Fibroblast of peridontal ligament (primary cell): Measurements from ENCODE around the gene LMAN2L.

ENCODE experiments used
- DNase-seq: peaks from one replicate; pipeline ENCODE4 v3.0.0-alpha.2; 2010; ENCODE audit errors: extremely low read depth

The LMAN2L gene, protein sequence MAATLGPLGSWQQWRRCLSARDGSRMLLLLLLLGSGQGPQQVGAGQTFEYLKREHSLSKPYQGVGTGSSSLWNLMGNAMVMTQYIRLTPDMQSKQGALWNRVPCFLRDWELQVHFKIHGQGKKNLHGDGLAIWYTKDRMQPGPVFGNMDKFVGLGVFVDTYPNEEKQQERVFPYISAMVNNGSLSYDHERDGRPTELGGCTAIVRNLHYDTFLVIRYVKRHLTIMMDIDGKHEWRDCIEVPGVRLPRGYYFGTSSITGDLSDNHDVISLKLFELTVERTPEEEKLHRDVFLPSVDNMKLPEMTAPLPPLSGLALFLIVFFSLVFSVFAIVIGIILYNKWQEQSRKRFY

DNA sequence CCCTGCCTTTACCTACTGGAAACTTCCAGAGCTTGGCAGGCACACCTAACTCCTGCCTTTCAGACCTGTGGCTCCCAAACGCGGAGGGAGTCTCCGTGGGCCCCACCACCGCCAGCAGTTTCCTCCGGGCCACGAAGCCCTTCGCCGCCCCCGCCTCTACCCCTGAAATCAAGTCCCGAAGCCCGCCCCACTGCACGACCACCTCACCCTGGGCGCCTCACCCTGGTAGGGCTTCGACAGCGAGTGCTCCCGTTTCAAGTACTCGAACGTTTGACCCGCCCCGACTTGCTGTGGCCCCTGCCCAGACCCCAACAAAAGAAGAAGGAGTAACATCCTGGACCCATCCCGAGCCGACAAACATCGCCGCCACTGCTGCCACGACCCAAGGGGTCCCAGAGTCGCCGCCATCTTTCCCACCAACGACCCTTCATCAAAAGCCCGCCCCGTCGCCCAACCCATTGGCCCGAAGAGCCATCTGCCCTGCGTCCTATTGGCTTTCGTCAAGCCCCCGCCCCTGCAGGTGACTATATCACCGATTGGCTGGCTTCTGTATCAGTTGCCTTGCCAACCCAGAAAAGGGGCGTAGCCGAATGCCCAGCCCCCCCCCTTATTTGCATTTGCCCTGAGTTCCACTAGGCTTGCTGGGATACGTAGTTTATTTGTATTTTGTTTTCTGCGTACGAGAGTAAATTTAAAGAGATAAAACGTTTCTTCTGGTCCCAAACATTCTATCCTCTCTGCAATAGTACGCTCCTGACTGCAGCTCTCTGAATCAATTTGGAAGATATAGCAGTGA is at the start of gene LMAN2L:
TSS of gene LMAN2L (minus strand) at position 432 of the 796 bp plus-strand sequence. CDS start at position 408, 24 bp downstream.
- peak; percentile 95 for DNase-seq

GRCh38 chr2:96789245-96789617 is 49.4 kb upstream of the LMAN2L start:
- no peak for DNase-seq

DNA sequence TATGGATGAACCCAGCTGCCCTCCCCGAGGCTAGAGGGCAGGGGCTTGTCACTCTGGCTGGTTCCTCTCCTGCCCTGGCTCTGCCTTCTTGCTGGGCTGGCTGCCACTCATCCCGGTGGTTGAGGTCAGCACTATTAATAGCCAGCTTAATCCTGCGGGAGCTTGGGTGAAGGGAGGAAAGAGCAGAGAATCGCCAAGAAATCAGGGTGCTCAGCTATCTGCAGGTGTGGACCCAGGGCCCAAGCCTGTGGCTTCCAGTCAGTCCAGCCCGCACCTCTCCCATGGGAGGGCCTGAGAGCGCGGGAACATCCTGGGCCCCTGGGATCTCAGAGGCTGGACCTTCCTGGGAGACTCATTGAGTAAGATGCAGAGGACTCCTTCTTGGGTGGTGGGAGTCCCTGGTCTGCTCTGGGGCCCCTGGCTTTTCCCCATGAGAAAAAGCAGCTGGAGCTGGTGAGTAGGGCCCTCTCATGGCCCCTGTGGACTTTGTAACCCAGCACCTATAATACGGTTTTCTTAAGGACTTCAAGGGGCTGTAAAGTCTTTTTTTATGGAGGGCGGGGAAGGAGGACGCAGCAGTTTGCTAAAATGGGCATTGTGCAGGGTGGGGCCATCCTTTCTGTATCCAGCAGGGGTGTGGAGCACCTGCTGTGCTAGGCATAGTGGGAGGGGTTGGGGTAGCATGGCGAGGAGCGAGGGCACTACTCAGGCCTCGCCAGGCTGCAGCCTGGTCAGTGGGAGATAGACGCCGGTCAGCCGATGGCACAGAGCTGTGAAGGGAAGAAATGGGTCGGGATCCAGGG is 48.8 kb upstream of the LMAN2L start:
- DNase-seq = peak; percentile 23

GRCh38 chr2:96787411-96787810 is 47.5 kb upstream of the LMAN2L start:
- no peak for DNase-seq

- no peak for DNase-seq
Observed at GRCh38 chr2:96783388-96783787, 43.5 kb upstream of the LMAN2L start.

- DNase-seq = peak; percentile 39
Observed at GRCh38 chr2:96775160-96775559, 35.3 kb upstream of the LMAN2L start.

- DNase-seq = no peak
Observed at GRCh38 chr2:96773922-96774321, 34.1 kb upstream of the LMAN2L start.

DNA sequence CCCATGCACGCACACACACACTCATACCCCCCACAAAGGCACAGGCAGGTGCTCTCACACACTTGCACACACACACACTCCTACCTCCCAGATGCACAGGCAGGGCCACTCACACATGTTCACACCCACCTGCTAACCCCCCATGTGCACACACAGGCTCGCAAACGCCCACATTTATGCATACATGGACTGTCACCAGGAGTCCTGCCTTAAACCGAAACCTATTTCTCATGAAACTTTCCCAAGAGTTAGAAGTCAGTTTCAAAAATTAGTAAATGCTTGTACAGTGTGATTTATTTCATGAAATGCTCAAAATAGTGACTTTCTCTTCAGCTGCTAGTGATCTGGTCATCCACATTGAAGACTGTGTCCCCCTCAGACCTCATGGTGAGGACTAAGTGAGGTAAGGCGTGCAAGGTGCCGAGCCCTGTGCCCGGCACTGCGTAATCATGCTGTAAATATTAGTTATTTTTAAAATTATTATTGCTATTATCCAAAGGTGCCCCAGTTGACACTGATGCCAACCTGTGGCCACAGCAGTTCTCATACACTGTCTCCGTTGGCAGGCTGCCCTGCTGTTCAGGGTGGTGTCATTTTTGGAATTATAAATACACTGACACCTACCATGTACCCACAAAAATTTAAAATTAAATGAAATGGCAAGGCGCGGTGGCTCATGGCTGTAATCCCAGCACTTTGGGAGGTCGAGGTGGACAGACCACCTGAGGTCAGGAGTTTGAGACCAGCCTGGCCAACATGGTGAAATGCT is 33.2 kb upstream of the LMAN2L start:
- DNase-seq = no peak

GRCh38 chr2:96771796-96772618 is 32.1 kb upstream of the LMAN2L start:
- DNase-seq = no peak

- no peak for DNase-seq
Observed at GRCh38 chr2:96770442-96771202, 30.8 kb upstream of the LMAN2L start.

GRCh38 chr2:96769814-96770213 is 29.9 kb upstream of the LMAN2L start:
- no peak for DNase-seq

DNA sequence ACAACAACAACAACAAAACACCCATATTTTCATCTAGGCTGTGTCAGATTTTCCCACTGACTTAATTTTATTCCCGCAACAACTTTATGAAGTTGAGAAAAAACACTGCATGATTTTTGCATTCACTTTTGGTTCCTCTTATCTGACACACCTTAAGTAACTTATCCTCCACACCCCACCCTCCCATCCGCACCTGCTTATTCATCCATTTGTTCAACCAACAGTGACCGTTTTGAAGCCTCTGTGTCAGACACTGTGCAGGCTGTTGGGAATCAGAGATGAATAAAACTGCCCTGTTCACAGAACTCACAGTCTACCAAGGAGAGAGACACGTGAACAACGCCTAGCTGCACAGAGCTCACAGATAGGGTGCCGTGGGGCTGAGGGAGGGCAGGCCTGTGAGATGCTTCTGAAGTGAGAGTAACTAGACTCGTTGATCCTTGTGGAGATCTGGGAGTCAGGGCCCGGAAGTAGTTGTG is 28.3 kb upstream of the LMAN2L start:
- DNase-seq = no peak

- no peak for DNase-seq
Observed at GRCh38 chr2:96767135-96767871, 27.4 kb upstream of the LMAN2L start.

GRCh38 chr2:96764253-96764637 is 24.4 kb upstream of the LMAN2L start:
- no peak for DNase-seq

DNA sequence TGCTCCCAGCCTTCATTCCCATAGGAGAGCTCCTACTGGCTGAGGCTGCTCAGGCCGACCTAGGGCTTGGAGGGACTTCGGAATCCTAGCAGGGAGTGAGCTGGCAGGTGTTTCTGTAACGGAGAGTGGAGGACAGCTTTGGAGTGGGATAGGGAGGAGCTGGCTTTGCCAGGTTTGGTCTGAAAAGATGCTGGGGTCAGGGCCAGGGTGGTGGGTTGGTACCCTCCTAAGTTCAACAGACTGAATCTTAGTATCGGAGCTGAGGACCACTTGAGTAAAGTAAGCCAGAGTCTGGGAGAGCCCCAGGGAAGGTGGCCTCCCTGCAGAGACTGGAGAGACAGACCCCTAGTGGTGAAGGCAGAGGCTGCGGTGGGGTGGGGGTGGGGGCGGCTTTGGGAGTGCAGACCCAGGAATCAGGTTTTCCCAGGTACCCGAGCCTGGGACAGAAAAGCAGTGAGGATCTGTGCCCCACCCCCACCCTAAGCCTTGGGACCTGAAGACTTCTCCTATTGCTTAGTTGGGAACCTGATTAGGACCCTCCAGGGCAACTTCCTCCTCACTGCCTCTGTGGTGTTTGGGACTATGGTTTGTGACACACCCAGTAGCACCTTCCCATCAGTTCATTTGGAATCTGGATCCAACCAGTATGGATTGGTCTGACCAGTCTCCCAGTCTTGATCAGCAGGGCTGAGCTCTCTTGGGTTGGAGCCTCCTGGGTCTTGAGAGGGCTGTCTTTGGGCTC is 23.8 kb upstream of the LMAN2L start:
- DNase-seq = no peak

- no peak for DNase-seq
Observed at GRCh38 chr2:96762529-96763311, 22.9 kb upstream of the LMAN2L start.

GRCh38 chr2:96760986-96761832 is 21.3 kb upstream of the LMAN2L start:
- DNase-seq = no peak
